Nephron (organoid): Measurements from ENCODE around the gene XKR7.

ENCODE experiments used
- H3K27ac Mint-ChIP-seq, 3 experiments: 2 replicates each; pipeline ENCODE4 v1.8.0; 2020; ENCODE audit warnings: mixed read lengths in 3 of 3, mild to moderate bottlenecking in 2 of 3, moderate library complexity in 1 of 3
- H3K27me3 Mint-ChIP-seq: 2 replicates; pipeline ENCODE4 v1.8.0; 2021; ENCODE audit warnings: low read depth, mild to moderate bottlenecking, moderate library complexity, mixed read lengths
- H3K36me3 Mint-ChIP-seq: 2 replicates; pipeline ENCODE4 v1.8.0; 2020; ENCODE audit warnings: low read depth, mixed read lengths
- H3K4me1 Mint-ChIP-seq: 2 replicates; pipeline ENCODE4 v1.8.0; 2020; ENCODE audit warnings: mixed read lengths
- H3K4me3 Mint-ChIP-seq, 3 experiments: 2 replicates each; pipeline ENCODE4 v1.8.0; 2020; ENCODE audit warnings: mild to moderate bottlenecking in 3 of 3, mixed read lengths in 3 of 3, moderate library complexity in 2 of 3
- H3K9me3 Mint-ChIP-seq: 2 replicates; pipeline ENCODE4 v1.8.0; 2020; ENCODE audit warnings: mixed read lengths
- CTCF ChIP-seq, 3 experiments: fragments of 200-600 bp; sonication (generic); IDR thresholded peaks; one replicate each; pipeline ENCODE4 v1.5.0; 2021; ENCODE audit warnings: antibody characterized with exemption in 3 of 3; ENCODE audit not compliant: unreplicated experiment in 3 of 3

The XKR7 gene

GRCh38 chr20:32050851-32051556 is 83.1 kb downstream of the XKR7 start:
- H3K4me1 Mint-ChIP-seq, result peaks cover 9% of the 10 kb centered on the region
- no peak overlapping the region for H3K27ac Mint-ChIP-seq
- TF ChIP-seq CTCF (IDR thresholded peaks at IDR 0.05; ENCODE audit: unreplicated experiment in 3 of 3), result no peak

GRCh38 chr20:32051720-32052089 is 83.8 kb downstream of the XKR7 start:
- no peak for TF ChIP-seq CTCF (IDR thresholded peaks at IDR 0.05; ENCODE audit: unreplicated experiment in 3 of 3)
- Mint-ChIP-seq H3K4me1 (peaks cover 9% of the 10 kb centered on the region), H3K4me3 (peak overlapping the region; percentile 63 to 72 (median 69)), H3K36me3 (no peaks in the 10 kb centered on the region), H3K9me3 (peaks cover 9% of the 10 kb centered on the region), H3K27ac (no peak overlapping the region), H3K27me3 (peaks cover 86% of the 10 kb centered on the region)

More at GRCh38 chr20:32050851-32051556, 83.1 kb downstream of the XKR7 start:
- peaks cover 87% of the 10 kb centered on the region for H3K27me3 Mint-ChIP-seq
- H3K36me3 Mint-ChIP-seq, result no peaks in the 10 kb centered on the region
- H3K4me3 Mint-ChIP-seq, result peak overlapping the region in 2 of 3 experiments; percentile 69 to 72
- peaks cover 9% of the 10 kb centered on the region for H3K9me3 Mint-ChIP-seq

GRCh38 chr20:32052090-32052777 is 84.3 kb downstream of the XKR7 start, which contains the start of gene HCK:
Gene HCK, plus strand, starts transcription at chr20:32052242.
- peaks cover 90% of the 10 kb centered on the region for H3K27me3 Mint-ChIP-seq
- no peaks in the 10 kb centered on the region for H3K36me3 Mint-ChIP-seq
- no peak within 1 kb of the TSS for H3K27ac Mint-ChIP-seq
- peaks cover 9% of the 10 kb centered on the region for H3K9me3 Mint-ChIP-seq
- H3K4me1 Mint-ChIP-seq, result peaks cover 9% of the 10 kb centered on the region
- no peak for TF ChIP-seq CTCF (IDR thresholded peaks at IDR 0.05; ENCODE audit: unreplicated experiment in 3 of 3)
- H3K4me3 Mint-ChIP-seq, result peak within 1 kb of the TSS; percentile 63 to 72 (median 69)

- H3K4me3 Mint-ChIP-seq, result no peak overlapping the region
- TF ChIP-seq CTCF (IDR thresholded peaks at IDR 0.05; ENCODE audit: unreplicated experiment in 3 of 3), result no peak
Observed at GRCh38 chr20:32052778-32053362, 84.9 kb downstream of the XKR7 start.

More at GRCh38 chr20:32052778-32053362, 84.9 kb downstream of the XKR7 start:
- Mint-ChIP-seq H3K27ac (no peak overlapping the region), H3K27me3 (peaks cover 90% of the 10 kb centered on the region), H3K9me3 (peaks cover 9% of the 10 kb centered on the region), H3K36me3 (no peaks in the 10 kb centered on the region), H3K4me1 (peaks cover 9% of the 10 kb centered on the region)
